ENCODE measurements around the gene NLGN4X.

Gene NLGN4X

GRCh38 chrX:6041630-6042029, 187.0 kb downstream of the NLGN4X start:
- Histone ChIP-seq H3K27ac (ENCODE audit: low read depth, low read length) (no peak overlapping the region), H3K4me2 (ENCODE audit: low read depth, low read length, poor library complexity, severe bottlenecking) (no peak overlapping the region), H3K27me3 (ENCODE audit: low read length) (no peaks in the 10 kb centered on the region), H3K9me2 (replicated peaks; ENCODE audit: insufficient read depth, low read length) (no peaks in the 10 kb centered on the region), H3K36me3 (ENCODE audit: low read length) (no peaks in the 10 kb centered on the region), H4K20me1 (ENCODE audit: low read depth, low read length) (no peaks in the 10 kb centered on the region), H3K9ac (ENCODE audit: low read length) (no peak overlapping the region), H3F3A (ENCODE audit: insufficient read depth) (no peaks in the 10 kb centered on the region), H2AFZ (ENCODE audit: low read depth, low read length, severe bottlenecking) (no peak overlapping the region), H3K79me2 (ENCODE audit: insufficient read depth, low read length) (no peaks in the 10 kb centered on the region), H3K4me3 (ENCODE audit: insufficient read depth, low read length, poor library complexity, severe bottlenecking) (no peak overlapping the region), H3K9me3 (ENCODE audit: insufficient read depth, low read length) (no peaks in the 10 kb centered on the region)
- TF ChIP-seq CTCF (IDR thresholded peaks at IDR 0.05; ENCODE audit: insufficient read depth, low read length, poor library complexity, severe bottlenecking) (no peak), EZH2phosphoT487 (conservative IDR thresholded peaks at IDR 0.05; ENCODE audit: low read length) (no peak)

GRCh38 chrX:6029014-6029413, 199.7 kb downstream of the NLGN4X start:
- Histone ChIP-seq H3K9me3 (ENCODE audit: insufficient read depth, low read length) (no peaks in the 10 kb centered on the region), H4K20me1 (ENCODE audit: low read depth, low read length) (no peaks in the 10 kb centered on the region), H3K9ac (ENCODE audit: low read length) (no peak overlapping the region), H3F3A (ENCODE audit: insufficient read depth) (no peaks in the 10 kb centered on the region), H3K27me3 (ENCODE audit: low read length) (no peaks in the 10 kb centered on the region), H3K4me2 (ENCODE audit: low read depth, low read length, poor library complexity, severe bottlenecking) (no peak overlapping the region), H3K4me3 (ENCODE audit: insufficient read depth, low read length, poor library complexity, severe bottlenecking) (no peak overlapping the region), H3K79me2 (ENCODE audit: insufficient read depth, low read length) (no peaks in the 10 kb centered on the region), H3K36me3 (ENCODE audit: low read length) (no peaks in the 10 kb centered on the region), H3K27ac (ENCODE audit: low read depth, low read length) (no peak overlapping the region), H3K9me2 (replicated peaks; ENCODE audit: insufficient read depth, low read length) (no peaks in the 10 kb centered on the region), H2AFZ (ENCODE audit: low read depth, low read length, severe bottlenecking) (no peak overlapping the region)
- TF ChIP-seq EZH2phosphoT487 (conservative IDR thresholded peaks at IDR 0.05; ENCODE audit: low read length) (no peak), CTCF (IDR thresholded peaks at IDR 0.05; ENCODE audit: insufficient read depth, low read length, poor library complexity, severe bottlenecking) (no peak)

GRCh38 chrX:6026980-6027379, 201.7 kb downstream of the NLGN4X start:
- Histone ChIP-seq H3K36me3 (ENCODE audit: low read length) (no peaks in the 10 kb centered on the region), H3K9me3 (ENCODE audit: insufficient read depth, low read length) (no peaks in the 10 kb centered on the region), H3K27ac (ENCODE audit: low read depth, low read length) (no peak overlapping the region), H3F3A (ENCODE audit: insufficient read depth) (no peaks in the 10 kb centered on the region), H3K9me2 (replicated peaks; ENCODE audit: insufficient read depth, low read length) (no peaks in the 10 kb centered on the region), H3K27me3 (ENCODE audit: low read length) (no peaks in the 10 kb centered on the region), H3K4me3 (ENCODE audit: insufficient read depth, low read length, poor library complexity, severe bottlenecking) (no peak overlapping the region), H2AFZ (ENCODE audit: low read depth, low read length, severe bottlenecking) (no peak overlapping the region), H3K4me2 (ENCODE audit: low read depth, low read length, poor library complexity, severe bottlenecking) (no peak overlapping the region), H4K20me1 (ENCODE audit: low read depth, low read length) (no peaks in the 10 kb centered on the region), H3K9ac (ENCODE audit: low read length) (no peak overlapping the region), H3K79me2 (ENCODE audit: insufficient read depth, low read length) (no peaks in the 10 kb centered on the region)
- TF ChIP-seq CTCF (IDR thresholded peaks at IDR 0.05; ENCODE audit: insufficient read depth, low read length, poor library complexity, severe bottlenecking) = no peak

- Histone ChIP-seq H3K27me3 (ENCODE audit: low read length) (no peaks in the 10 kb centered on the region), H3K9me3 (ENCODE audit: insufficient read depth, low read length) (no peaks in the 10 kb centered on the region), H4K20me1 (ENCODE audit: low read depth, low read length) (no peaks in the 10 kb centered on the region), H2AFZ (ENCODE audit: low read depth, low read length, severe bottlenecking) (no peak overlapping the region), H3K36me3 (ENCODE audit: low read length) (no peaks in the 10 kb centered on the region), H3K4me2 (ENCODE audit: low read depth, low read length, poor library complexity, severe bottlenecking) (no peak overlapping the region), H3K79me2 (ENCODE audit: insufficient read depth, low read length) (no peaks in the 10 kb centered on the region), H3K27ac (ENCODE audit: low read depth, low read length) (no peak overlapping the region), H3K9me2 (replicated peaks; ENCODE audit: insufficient read depth, low read length) (no peaks in the 10 kb centered on the region), H3K4me3 (ENCODE audit: insufficient read depth, low read length, poor library complexity, severe bottlenecking) (no peak overlapping the region), H3K9ac (ENCODE audit: low read length) (no peak overlapping the region), H3F3A (ENCODE audit: insufficient read depth) (no peaks in the 10 kb centered on the region)
- TF ChIP-seq CTCF (IDR thresholded peaks at IDR 0.05; ENCODE audit: insufficient read depth, low read length, poor library complexity, severe bottlenecking) = no peak
- no peak for TF ChIP-seq EZH2phosphoT487 (conservative IDR thresholded peaks at IDR 0.05; ENCODE audit: low read length)
Observed at GRCh38 chrX:6026429-6026828, 202.2 kb downstream of the NLGN4X start.

Measured in SU-DHL-6 (cell line).